HUDEP-2 (cell line): ENCODE results near the gene SDK1.

Source experiments
- DNase-seq, 76 experiments: peaks; one replicate each; lab custom pipeline; 2025; ENCODE audit not compliant: unreplicated experiment in 76 of 76; lab: John Stamatoyannopoulos, UW

Gene SDK1

GRCh38 chr7:4107839-4108238 is 806.8 kb downstream of the SDK1 start:
- DNase-seq: no peak

GRCh38 chr7:4108951-4109350 is 807.9 kb downstream of the SDK1 start:
- DNase-seq: no peak

- DNase-seq: no peak
Measured at GRCh38 chr7:4109481-4110110, 808.5 kb downstream of the SDK1 start.

- DNase-seq: no peak
Measured at GRCh38 chr7:4110438-4110837, 809.4 kb downstream of the SDK1 start.

- DNase-seq: no peak
Measured at GRCh38 chr7:4111166-4111565, 810.1 kb downstream of the SDK1 start.

GRCh38 chr7:4113271-4113670 is 812.2 kb downstream of the SDK1 start:
- no peak for DNase-seq

GRCh38 chr7:4113976-4114375 is 812.9 kb downstream of the SDK1 start:
- DNase-seq: no peak

GRCh38 chr7:4115442-4115841 is 814.4 kb downstream of the SDK1 start:
- no peak for DNase-seq

- no peak for DNase-seq
Measured at GRCh38 chr7:4115941-4116610, 815.0 kb downstream of the SDK1 start.

- DNase-seq: no peak
Measured at GRCh38 chr7:4119848-4120247, 818.8 kb downstream of the SDK1 start.

- no peak for DNase-seq
Measured at GRCh38 chr7:4123346-4123745, 822.3 kb downstream of the SDK1 start.

GRCh38 chr7:4123823-4124222 is 822.8 kb downstream of the SDK1 start:
- DNase-seq: no peak

GRCh38 chr7:4124556-4125477 is 823.8 kb downstream of the SDK1 start:
- no peak for DNase-seq

GRCh38 chr7:4127909-4128560 is 827.0 kb downstream of the SDK1 start:
- no peak for DNase-seq

GRCh38 chr7:4129481-4130122 is 828.5 kb downstream of the SDK1 start:
- no peak for DNase-seq

- DNase-seq: no peak
Measured at GRCh38 chr7:4131063-4131462, 830.0 kb downstream of the SDK1 start.

- no peak for DNase-seq
Measured at GRCh38 chr7:4132221-4132620, 831.2 kb downstream of the SDK1 start.

GRCh38 chr7:4133491-4134044 is 832.5 kb downstream of the SDK1 start:
- no peak for DNase-seq

GRCh38 chr7:4134204-4134603 is 833.2 kb downstream of the SDK1 start:
- DNase-seq: no peak

GRCh38 chr7:4134631-4135030 is 833.6 kb downstream of the SDK1 start:
- DNase-seq: no peak
